K562 (cell line): ENCODE measurements around the gene TNNT1. TPM values are rescaled to one million over a fixed set of nuclear protein-coding genes. Genes with fewer than 3 reads are reported as not detected.

Source experiments
- ATF1 ChIP-seq, 2 experiments: fragments of 450-650 bp in 1 of 2; IDR thresholded peaks; 2 replicates each; pipeline ENCODE4 v1.6.1; 2016; ENCODE audit warnings: missing compliant biosample characterization in 1 of 2, missing genetic modification characterization in 1 of 2
- DACH1 ChIP-seq: fragments of 450-650 bp; IDR thresholded peaks from 2 replicates; pipeline ENCODE4 v1.6.1; 2018; ENCODE audit not compliant: partially characterized antibody
- ELF4 ChIP-seq: fragments of 450-650 bp; formaldehyde crosslinking; IDR thresholded peaks from 2 replicates; pipeline ENCODE4 v1.4.0; 2022; ENCODE audit warnings: missing genetic modification characterization
- EWSR1 ChIP-seq: fragments of 450-650 bp; IDR thresholded peaks from 2 replicates; pipeline ENCODE4 v1.6.1; 2018; ENCODE audit warnings: borderline replicate concordance, mild to moderate bottlenecking, low read depth, moderate library complexity; ENCODE audit not compliant: partially characterized antibody
- GABPA ChIP-seq: fragments of 200-800 bp; sonication (Bioruptor generic); conservative IDR thresholded peaks from 2 replicates; pipeline ENCODE4 v1.6.1; 2016; ENCODE audit warnings: low read depth, missing genetic modification characterization, missing compliant biosample characterization
- ILK ChIP-seq: fragments of 450-650 bp; IDR thresholded peaks from 2 replicates; pipeline ENCODE4 v1.6.1; 2016; ENCODE audit warnings: missing genetic modification characterization, low read depth, mild to moderate bottlenecking, missing compliant biosample characterization, moderate library complexity, borderline replicate concordance
- MECOM ChIP-seq: fragments of 250-450 bp; sonication (Bioruptor Pico); IDR thresholded peaks from 2 replicates; pipeline ENCODE4 v1.8.0; 2022; ENCODE audit warnings: inconsistent platforms
- NCOA6 ChIP-seq: fragments of 450-650 bp; IDR thresholded peaks from 2 replicates; pipeline ENCODE4 v1.6.1; 2017; ENCODE audit warnings: mild to moderate bottlenecking
- NR2C2 ChIP-seq, 2 experiments: fragments of 200-800 bp in 1 of 2; sonication (Bioruptor generic) in 1 of 2; sonication (generic) in 1 of 2; formaldehyde crosslinking in 1 of 2; IDR thresholded peaks; 2 replicates each; pipeline versions ENCODE4 v1.6.1 to v1.8.0; 2016 to 2022; ENCODE audit warnings: mild to moderate bottlenecking in 1 of 2, missing compliant biosample characterization in 1 of 2, missing genetic modification characterization in 1 of 2, missing genetic modification reagents in 1 of 2
- RB1 ChIP-seq: fragments of 450-650 bp; IDR thresholded peaks from 2 replicates; pipeline ENCODE4 v1.6.1; 2017; ENCODE audit warnings: low read depth, mild to moderate bottlenecking
- RCOR1 ChIP-seq, 2 experiments: IDR thresholded peaks; 2 replicates each; pipeline ENCODE4 v1.6.1; 2012; ENCODE audit warnings: low read depth in 2 of 2, low read length in 2 of 2, borderline replicate concordance in 1 of 2, improper control_type of control experiment in 1 of 2
- SMAD4 ChIP-seq: fragments of 250-450 bp; sonication (Bioruptor Pico); conservative IDR thresholded peaks from 2 replicates; pipeline ENCODE4 v1.8.0; 2021; ENCODE audit warnings: inconsistent platforms, mild to moderate bottlenecking, moderate library complexity
- SRSF3 ChIP-seq: fragments of 200-400 bp; formaldehyde crosslinking; IDR thresholded peaks from 2 replicates; pipeline ENCODE4 v1.6.1; 2016; ENCODE audit warnings: mild to moderate bottlenecking, low read length, moderate library complexity; ENCODE audit not compliant: insufficient read depth
- TAF15 ChIP-seq: fragments of 200-400 bp; formaldehyde crosslinking; IDR thresholded peaks from 2 replicates; pipeline ENCODE4 v1.6.1; 2017; ENCODE audit warnings: mild to moderate bottlenecking, low read depth, low read length, moderate library complexity
- ZC3H8 ChIP-seq: fragments of 450-650 bp; IDR thresholded peaks from 2 replicates; pipeline ENCODE4 v1.6.1; 2017
- ZFP1 ChIP-seq: fragments of 450-650 bp; formaldehyde crosslinking; IDR thresholded peaks from 2 replicates; pipeline ENCODE4 v1.4.0; 2020; ENCODE audit warnings: mild to moderate bottlenecking, mixed read lengths
- ZNF431 ChIP-seq: sonication (generic); formaldehyde crosslinking; IDR thresholded peaks from 2 replicates; pipeline ENCODE4 v1.8.0; 2022; ENCODE audit warnings: mild to moderate bottlenecking, missing genetic modification reagents
- ZNF445 ChIP-seq: fragments of 250-450 bp; sonication (Bioruptor Pico); IDR thresholded peaks from 2 replicates; pipeline ENCODE4 v1.4.0; 2020; ENCODE audit warnings: low read depth, mild to moderate bottlenecking, moderate library complexity
- ZNF586 ChIP-seq: fragments of 450-650 bp; formaldehyde crosslinking; conservative IDR thresholded peaks from 2 replicates; pipeline ENCODE4 v1.4.0; 2020; ENCODE audit warnings: mild to moderate bottlenecking, moderate library complexity
- polyA plus RNA-seq, 8 experiments: library from polyadenylated mRNA; depleted of rRNA in 4 of 8; stranded (reverse) in 5 of 8; unstranded in 3 of 8; fragments of >200 nt; fragmentation: Nextera tagmentation in 2 of 8; fragmentation: Illumina TruSeq in 1 of 8; extraction: Ambion mirVana in 2 of 8; extraction: Trizol in 1 of 8; gene quantifications; 2 replicates each; pipeline versions ENCODE4 v1.2.1 to v1.2.3, GENCODE V29; 2011 to 2014; ENCODE audit warnings: inconsistent platforms in 1 of 8, missing spikeins in 1 of 8
- total RNA-seq, 7 experiments: library from RNA; depleted of rRNA in 6 of 7; stranded (reverse); fragments of >200 nt in 6 of 7; fragmentation: Illumina TruSeq in 2 of 7; extraction: Trizol in 2 of 7; gene quantifications; 2 replicates each; pipeline versions ENCODE4 v1.2.1 to v1.2.3, GENCODE V29; 2011 to 2021; ENCODE audit warnings: low replicate concordance in 1 of 7
- TF ChIP-seq, protein P1 (sequence below): sonication (generic); formaldehyde crosslinking; IDR thresholded peaks from 2 replicates; pipeline ENCODE4 v1.8.1; 2023; ENCODE audit warnings: mild to moderate bottlenecking, missing genetic modification reagents, moderate library complexity
- TF ChIP-seq, protein P2 (sequence below): sonication (generic); formaldehyde crosslinking; IDR thresholded peaks from 2 replicates; pipeline ENCODE4 v1.5.0; 2020; ENCODE audit warnings: missing genetic modification reagents
- TF ChIP-seq, protein P3 (sequence below): sonication (generic); formaldehyde crosslinking; IDR thresholded peaks from 2 replicates; pipeline ENCODE4 v1.8.0; 2022; ENCODE audit warnings: mild to moderate bottlenecking, missing genetic modification reagents

Gene TNNT1
- total and polyA plus RNA-seq, 9 of the 15 experiments (the other 6 are each of a cell fraction or from before 2014, with no cell fraction given), result 31.8 to 390 (median 227) TPM

DNA sequence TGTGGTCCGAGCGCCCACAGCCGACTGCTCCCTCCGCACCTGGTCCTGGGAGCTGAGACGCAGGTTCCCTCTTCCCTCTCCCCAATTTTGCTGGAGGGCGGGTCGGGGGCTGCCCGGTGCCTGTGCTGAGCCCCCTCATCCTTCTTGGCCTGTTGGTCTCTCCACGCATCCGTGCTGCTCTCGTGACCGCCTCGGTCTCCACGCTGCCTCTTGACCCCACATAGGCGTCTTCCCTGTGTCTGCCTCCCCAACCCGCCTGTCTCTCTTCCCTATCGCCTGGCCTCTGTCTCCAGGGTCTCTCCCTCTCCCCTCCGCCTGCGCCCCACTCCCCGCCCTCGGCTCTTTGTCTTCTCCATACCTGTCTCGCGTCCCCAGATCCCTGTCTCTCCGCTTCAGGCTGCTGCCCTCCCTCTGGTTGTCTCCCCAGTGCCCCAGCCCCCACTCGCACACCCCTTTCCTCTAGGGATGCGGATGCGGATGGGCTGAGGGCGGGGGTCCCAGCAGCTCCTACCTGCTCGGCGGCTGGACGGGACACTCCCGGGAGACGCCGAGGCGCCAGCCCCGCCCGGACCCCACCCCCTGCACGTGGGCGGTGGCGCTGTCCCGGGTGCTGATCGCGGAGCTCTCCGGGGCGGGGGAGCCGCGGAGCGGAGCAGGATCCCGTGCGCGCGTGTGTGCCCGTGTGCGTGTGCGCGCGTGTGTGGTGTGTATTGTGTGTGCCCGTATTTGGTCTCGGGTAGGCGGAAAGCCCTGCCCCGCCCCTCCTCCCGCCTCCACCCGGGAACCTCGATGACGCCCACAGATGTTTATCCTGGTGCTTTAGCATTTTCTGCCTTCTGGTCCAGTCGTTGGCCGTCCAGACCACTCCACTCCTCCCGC lies 30.8 kb upstream of the TNNT1 start, which contains the start of gene SYT5 (continued):
- TF ChIP-seq TAF15 (no peak), RCOR1 (IDR thresholded peaks at IDR 0.05; ENCODE audit: borderline replicate concordance in 1 of 2, low read depth in 2 of 2, low read length in 2 of 2) (peak in 1 of 2 experiments; percentile 68; a peak in 2 of 4 replicates), RB1 (peak; percentile 44; the same call in 1 of the 2 replicates), DACH1 (no peak), SRSF3 (no peak), NCOA6 (no peak; the same call in none of the 2 replicates), ZFP1 (CRISPR knock-in tag) (no peak), NR2C2 (CRISPR knock-in tag; IDR thresholded peaks at IDR 0.05) (peak; percentile 83), NR2C2 (tag; IDR thresholded peaks at IDR 0.05) (no peak), SMAD4 (CRISPR knock-in tag) (peak; percentile 77), ILK (tag) (no peak), ZNF586 (CRISPR knock-in tag) (no peak), GABPA (tag) (no peak), ATF1 (CRISPR knock-in tag; IDR thresholded peaks at IDR 0.05) (no peak), ATF1 (tag; IDR thresholded peaks at IDR 0.05) (no peak), MECOM (CRISPR knock-in tag) (no peak), ZC3H8 (no peak), ELF4 (CRISPR knock-in tag) (0 out of 2 replicates have a peak, but pooled peaks have one; percentile 27), EWSR1 (no peak), ZNF431 (CRISPR knock-in tag) (0 out of 2 replicates have a peak, but pooled peaks have one; percentile 60), ZNF445 (CRISPR knock-in tag) (no peak)
- TF ChIP-seq, protein P1, sequence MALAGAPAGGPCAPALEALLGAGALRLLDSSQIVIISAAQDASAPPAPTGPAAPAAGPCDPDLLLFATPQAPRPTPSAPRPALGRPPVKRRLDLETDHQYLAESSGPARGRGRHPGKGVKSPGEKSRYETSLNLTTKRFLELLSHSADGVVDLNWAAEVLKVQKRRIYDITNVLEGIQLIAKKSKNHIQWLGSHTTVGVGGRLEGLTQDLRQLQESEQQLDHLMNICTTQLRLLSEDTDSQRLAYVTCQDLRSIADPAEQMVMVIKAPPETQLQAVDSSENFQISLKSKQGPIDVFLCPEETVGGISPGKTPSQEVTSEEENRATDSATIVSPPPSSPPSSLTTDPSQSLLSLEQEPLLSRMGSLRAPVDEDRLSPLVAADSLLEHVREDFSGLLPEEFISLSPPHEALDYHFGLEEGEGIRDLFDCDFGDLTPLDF, result 0 out of 2 replicates have a peak, but pooled peaks have one; percentile 57
- TF ChIP-seq, protein P2, sequence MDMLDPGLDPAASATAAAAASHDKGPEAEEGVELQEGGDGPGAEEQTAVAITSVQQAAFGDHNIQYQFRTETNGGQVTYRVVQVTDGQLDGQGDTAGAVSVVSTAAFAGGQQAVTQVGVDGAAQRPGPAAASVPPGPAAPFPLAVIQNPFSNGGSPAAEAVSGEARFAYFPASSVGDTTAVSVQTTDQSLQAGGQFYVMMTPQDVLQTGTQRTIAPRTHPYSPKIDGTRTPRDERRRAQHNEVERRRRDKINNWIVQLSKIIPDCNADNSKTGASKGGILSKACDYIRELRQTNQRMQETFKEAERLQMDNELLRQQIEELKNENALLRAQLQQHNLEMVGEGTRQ, result peak; percentile 82
- TF ChIP-seq, protein P3, sequence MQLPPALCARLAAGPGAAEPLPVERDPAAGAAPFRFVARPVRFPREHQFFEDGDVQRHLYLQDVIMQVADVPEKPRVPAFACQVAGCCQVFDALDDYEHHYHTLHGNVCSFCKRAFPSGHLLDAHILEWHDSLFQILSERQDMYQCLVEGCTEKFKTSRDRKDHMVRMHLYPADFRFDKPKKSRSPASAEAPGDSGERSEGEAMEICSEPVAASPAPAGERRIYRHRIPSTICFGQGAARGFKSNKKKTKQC (CRISPR knock-in tag), result peak; percentile 99
